NOMO-1 (cell line): ENCODE data around the gene SPATA25.

Experiments used
- DNase-seq, 2 experiments: peaks; one replicate each; lab custom pipeline; 2025; ENCODE audit not compliant: unreplicated experiment in 2 of 2; lab: John Stamatoyannopoulos, UW

Gene SPATA25

GRCh38 chr20:45867136-45867818 lies 20.1 kb downstream of the SPATA25 start:
- no peak for DNase-seq

GRCh38 chr20:45866454-45866853 lies 21.0 kb downstream of the SPATA25 start:
- DNase-seq: no peak

GRCh38 chr20:45863543-45864470 lies 23.6 kb downstream of the SPATA25 start:
- DNase-seq: no peak

GRCh38 chr20:45861221-45862075 lies 26.0 kb downstream of the SPATA25 start:
- DNase-seq: no peak

- DNase-seq: no peak
These were observed 26.7 kb downstream of the SPATA25 start for GRCh38 chr20:45860560-45861220.

GRCh38 chr20:45859916-45860315 lies 27.5 kb downstream of the SPATA25 start:
- no peak for DNase-seq

GRCh38 chr20:45857882-45858216 lies 29.6 kb downstream of the SPATA25 start:
- peak; percentile 46 to 68 for DNase-seq

- DNase-seq: peak; percentile 98 to 99
These were observed 30.1 kb downstream of the SPATA25 start, which contains the start of the genes ACOT8 and ZSWIM3 for GRCh38 chr20:45857114-45857881. Gene ACOT8, minus strand, starts transcription at chr20:45857392. Its CDS starts 77 bp downstream, at chr20:45857315. Gene ZSWIM3, plus strand, starts transcription at chr20:45857614. Its CDS starts 212 bp downstream, at chr20:45857826.

- DNase-seq: no peak
These were observed 33.9 kb downstream of the SPATA25 start for GRCh38 chr20:45853484-45853883.

- DNase-seq: no peak
These were observed 35.1 kb downstream of the SPATA25 start for GRCh38 chr20:45852326-45852725.

- DNase-seq: no peak
These were observed 35.9 kb downstream of the SPATA25 start for GRCh38 chr20:45851501-45851900.

- no peak for DNase-seq
These were observed 36.5 kb downstream of the SPATA25 start for GRCh38 chr20:45850926-45851325.

GRCh38 chr20:45850238-45850637 lies 37.2 kb downstream of the SPATA25 start:
- no peak for DNase-seq

- no peak for DNase-seq
These were observed 38.3 kb downstream of the SPATA25 start for GRCh38 chr20:45848969-45849582.

GRCh38 chr20:45848421-45848820 lies 39.0 kb downstream of the SPATA25 start:
- no peak for DNase-seq

- no peak for DNase-seq
These were observed 42.0 kb downstream of the SPATA25 start for GRCh38 chr20:45845452-45845851.

- DNase-seq: no peak
These were observed 43.9 kb downstream of the SPATA25 start for GRCh38 chr20:45843506-45843905.

- DNase-seq: peak; percentile 72 to 94
These were observed 45.1 kb downstream of the SPATA25 start for GRCh38 chr20:45842169-45842812.
